ENCODE measurements around the gene KRTAP5-2. TPM values are rescaled to one million over a fixed set of nuclear protein-coding genes. Genes with fewer than 3 reads are reported as not detected.
"Not testable (repeated sequence)": the region's sequence is repeated elsewhere in the genome, so short reads cannot be mapped to it uniquely, and the experiment has no call there.

KRTAP5-2 gene
- total RNA-seq, 1 donor from 2014 or later, result not detected

DNA sequence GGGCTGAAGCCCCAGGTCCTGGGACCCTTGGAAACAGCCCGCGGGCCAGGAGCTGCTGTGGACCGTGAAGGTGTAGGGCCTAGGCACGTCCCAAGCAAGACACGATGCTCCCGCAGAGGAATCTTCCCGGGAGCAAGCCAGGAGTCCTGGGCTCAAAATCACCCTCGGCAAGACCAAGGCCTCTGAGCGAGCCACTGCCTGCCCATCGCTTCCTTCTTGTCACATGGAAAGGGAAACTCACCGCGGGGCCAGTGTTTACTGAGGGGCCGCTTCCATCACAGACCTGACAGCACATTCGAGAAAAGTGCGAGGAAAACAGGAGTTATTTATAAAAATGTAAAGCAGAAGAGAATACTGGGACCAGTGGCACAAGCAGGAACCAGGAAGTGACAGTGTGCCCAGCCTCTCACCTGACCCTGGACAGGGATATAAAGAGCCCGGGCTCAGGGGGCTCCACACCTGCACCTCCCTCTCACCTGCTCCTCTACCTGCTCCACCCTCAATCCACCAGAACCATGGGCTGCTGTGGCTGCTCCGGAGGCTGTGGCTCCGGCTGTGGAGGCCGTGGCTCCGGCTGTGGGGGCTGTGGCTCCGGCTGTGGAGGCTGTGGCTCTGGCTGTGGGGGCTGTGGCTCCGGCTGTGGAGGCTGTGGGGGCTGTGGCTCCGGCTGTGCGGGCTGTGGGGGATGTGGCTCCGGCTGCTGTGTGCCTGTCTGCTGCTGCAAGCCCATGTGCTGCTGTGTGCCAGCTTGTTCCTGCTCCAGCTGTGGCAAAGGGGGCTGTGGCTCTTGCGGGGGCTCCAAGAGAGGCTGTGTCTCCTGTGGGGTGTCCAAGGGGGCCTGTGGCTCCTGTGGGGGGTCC lies 31.5 kb upstream of the KRTAP5-2 start, which contains the start of gene KRTAP5-5:
KRTAP5-5 (plus strand) TSS at position 450 of the 860 bp plus-strand sequence; CDS start at position 516, 66 bp downstream.
- ATAC-seq (no peak), DNase-seq (ENCODE audit: low spot score) (no peak)
- intact Hi-C loops (cut with DNase I), result no loop called here

DNA sequence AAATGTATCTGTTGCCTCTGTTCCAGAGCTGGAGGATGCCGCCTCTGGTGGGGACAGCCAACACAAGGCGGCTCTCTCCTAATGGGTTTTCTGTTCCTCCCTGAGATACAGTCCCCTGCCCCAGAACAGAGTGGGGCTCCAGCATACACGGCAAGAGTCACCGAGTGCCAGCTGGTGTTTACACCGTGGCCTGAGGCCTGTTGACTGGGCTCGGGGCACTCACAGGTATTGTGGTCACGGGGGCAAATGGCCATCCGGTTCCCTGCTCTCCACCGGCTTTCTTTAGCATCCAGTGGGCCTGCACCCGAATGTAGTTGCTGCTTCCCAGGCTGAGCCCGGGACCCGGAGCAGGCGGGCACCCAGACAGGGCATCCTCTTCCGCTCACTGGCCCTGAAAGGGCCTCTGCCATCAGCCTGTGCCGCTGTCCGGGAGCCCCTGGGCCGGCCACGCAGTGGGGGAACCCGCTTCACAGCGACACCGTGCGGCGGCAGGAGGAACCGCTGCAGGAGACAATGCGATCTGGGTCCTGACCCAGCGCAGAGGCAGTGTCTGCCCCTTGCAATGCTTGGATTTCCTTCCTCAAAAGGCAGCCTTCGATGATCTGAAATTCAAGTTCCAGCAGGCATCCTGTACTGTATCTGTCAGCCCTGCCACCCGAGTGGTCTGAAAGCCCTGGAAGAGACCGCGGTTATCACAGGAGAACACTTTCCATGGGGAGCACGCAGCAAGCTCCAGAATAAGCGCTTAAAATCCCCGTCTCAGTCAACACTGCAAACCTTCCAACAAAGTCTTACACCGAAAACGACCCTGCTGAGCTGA lies 30.6 kb upstream of the KRTAP5-2 start:
- DNase-seq (ENCODE audit: low spot score) (peak; percentile 71), ATAC-seq (peak; percentile 78)
- intact Hi-C loops (cut with DNase I), result no loop called here

DNA sequence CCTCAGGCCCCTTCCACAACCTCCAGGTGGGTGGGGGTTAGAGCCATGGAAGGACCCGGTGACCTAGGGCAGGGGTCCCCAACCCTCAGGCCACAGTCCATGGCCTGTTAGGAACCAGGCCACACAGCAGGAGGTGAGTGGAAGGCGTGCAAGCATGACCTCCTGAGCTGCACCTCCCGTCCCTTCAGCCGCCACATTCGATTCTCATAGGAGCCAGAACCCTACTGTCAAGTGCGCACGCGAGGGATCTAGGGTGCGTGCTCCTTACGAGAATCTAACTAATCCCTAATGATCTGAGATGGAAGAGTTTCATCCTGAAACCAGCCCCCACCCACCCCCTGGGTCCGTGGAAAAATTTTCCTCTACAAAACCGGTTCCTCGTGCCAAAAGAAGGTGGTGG lies 27.4 kb upstream of the KRTAP5-2 start:
- intact Hi-C loops (cut with DNase I), result no loop called here
- ATAC-seq (no peak), DNase-seq (ENCODE audit: low spot score) (peak; percentile 32)

DNA sequence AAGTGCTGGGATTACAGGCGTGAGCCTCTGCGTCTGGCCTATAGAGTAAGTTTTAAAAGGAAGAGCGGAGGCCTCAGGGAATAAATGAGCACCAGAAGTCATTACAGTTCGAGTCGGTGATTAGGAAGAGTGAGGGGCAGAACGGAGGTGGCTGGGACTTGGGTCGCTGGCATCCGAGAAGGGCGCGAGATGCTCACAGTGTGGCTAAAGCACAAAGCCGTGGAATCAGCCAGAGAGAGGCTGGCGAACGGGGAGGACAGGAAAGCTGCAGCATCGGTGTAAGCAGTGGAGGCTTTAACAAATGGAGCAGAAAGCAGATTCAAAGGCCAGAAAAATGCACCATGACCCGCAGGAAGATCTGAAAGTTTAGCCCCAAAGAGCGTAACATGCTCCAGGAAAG lies 26.5 kb upstream of the KRTAP5-2 start:
- no peak for ATAC-seq
- DNase-seq (ENCODE audit: low spot score), result peak; percentile 38
- intact Hi-C loops (cut with DNase I), result no loop called here

DNA sequence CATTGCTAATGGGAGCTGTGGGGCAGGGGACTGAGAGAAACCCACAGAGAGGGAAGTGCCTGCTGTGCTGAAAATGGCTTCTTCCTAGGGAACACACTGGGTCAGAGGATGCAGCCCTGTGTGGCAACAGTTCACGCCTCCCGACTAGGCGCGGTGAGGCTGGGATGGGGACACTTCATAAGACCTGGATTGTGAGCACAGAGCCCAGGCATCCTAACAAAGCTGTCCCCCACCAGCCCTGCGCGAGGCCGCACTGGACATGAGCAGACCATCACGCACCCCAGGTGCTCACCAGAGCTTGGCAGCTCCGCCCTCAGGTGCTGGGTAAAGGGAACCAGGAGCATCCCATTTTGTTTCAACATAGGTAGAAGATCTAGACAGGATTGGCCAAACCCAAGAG lies 25.6 kb upstream of the KRTAP5-2 start:
- intact Hi-C loops (cut with DNase I), result no loop called here
- no peak for ATAC-seq
- DNase-seq (ENCODE audit: low spot score), result no peak

- ATAC-seq (no peak), DNase-seq (ENCODE audit: low spot score) (no peak)
- intact Hi-C loops (cut with DNase I), result no loop called here
Measured at GRCh38 chr11:1622086-1622485, 24.0 kb upstream of the KRTAP5-2 start, which contains the start of gene KRTAP5-4. Gene KRTAP5-4, minus strand, starts transcription at chr11:1622138. Its CDS starts 45 bp downstream, at chr11:1622093.

DNA sequence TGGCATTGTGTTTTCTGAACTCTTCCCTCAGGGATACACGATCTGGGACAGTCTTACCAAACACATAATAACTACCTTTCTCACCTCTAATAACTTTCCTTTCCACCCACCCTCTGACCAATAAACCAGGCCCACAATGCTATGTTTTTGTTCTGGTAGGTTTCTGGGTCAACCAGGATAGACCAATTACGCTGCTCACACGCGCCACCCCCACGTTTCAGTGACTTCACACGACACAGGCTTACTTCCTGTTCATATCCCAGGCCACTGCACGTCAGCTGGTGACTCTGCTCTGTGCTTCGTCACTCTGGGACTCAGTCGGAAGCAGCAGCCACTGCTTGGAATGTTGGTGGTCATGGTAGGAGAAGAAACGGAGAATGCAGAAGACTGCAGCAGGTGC lies 21.4 kb upstream of the KRTAP5-2 start:
- ATAC-seq, result no peak
- no peak for DNase-seq (ENCODE audit: low spot score)
- intact Hi-C loops (cut with DNase I), result no loop called here

DNA sequence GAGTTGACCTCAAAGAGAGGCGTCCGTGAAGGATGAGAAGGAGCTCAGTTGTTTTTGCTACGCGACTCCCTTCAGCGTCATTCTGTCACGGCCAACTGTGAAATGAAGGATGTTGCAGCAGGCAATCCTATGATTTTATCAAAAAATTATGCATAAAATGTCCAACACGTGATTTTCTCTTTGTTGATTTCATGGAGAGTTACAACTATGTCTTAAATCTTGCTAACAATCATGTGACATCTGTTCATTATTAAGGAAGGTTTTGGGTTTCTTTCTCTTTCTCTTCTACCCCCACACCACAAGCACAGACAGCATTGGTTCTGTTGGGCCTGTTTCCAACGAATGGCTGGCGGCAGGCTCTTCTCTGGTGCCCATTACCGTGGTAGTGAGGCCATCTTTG lies 20.1 kb upstream of the KRTAP5-2 start:
- DNase-seq (ENCODE audit: low spot score) (no peak), ATAC-seq (no peak)
- intact Hi-C loops (cut with DNase I), result no loop called here

DNA sequence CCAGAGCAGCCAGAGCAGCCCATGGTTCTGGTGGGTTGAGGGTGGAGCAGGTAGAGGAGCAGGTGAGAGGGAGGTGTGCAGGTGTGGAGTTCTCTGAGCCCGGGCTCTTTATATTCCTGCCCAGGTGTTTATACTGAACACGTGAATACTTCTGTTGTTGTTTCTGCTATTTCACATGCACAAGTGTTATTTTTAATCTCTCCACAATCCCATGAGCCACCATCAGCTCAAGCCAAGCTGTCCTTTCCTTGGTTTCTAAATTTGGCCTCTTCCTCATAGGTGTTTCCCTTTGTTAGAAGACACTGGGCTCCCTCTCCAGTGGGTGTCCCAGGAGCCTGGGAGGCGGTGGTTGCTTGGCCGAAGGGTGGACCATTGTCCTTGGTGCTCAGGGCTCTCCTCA lies 10.3 kb upstream of the KRTAP5-2 start, which contains the start of gene KRTAP5-3:
KRTAP5-3 (minus strand) TSS at position 101 of the 400 bp plus-strand sequence; CDS start at position 23, 78 bp downstream.
- DNase-seq (ENCODE audit: low spot score) (no peak), ATAC-seq (no peak)
- intact Hi-C loops (cut with DNase I), result no loop called here

- ATAC-seq; DNase-seq (ENCODE audit: low spot score); intact Hi-C loops (cut with DNase I): not testable (repeated sequence)
Measured at GRCh38 chr11:1607901-1608300, 9.8 kb upstream of the KRTAP5-2 start.

DNA sequence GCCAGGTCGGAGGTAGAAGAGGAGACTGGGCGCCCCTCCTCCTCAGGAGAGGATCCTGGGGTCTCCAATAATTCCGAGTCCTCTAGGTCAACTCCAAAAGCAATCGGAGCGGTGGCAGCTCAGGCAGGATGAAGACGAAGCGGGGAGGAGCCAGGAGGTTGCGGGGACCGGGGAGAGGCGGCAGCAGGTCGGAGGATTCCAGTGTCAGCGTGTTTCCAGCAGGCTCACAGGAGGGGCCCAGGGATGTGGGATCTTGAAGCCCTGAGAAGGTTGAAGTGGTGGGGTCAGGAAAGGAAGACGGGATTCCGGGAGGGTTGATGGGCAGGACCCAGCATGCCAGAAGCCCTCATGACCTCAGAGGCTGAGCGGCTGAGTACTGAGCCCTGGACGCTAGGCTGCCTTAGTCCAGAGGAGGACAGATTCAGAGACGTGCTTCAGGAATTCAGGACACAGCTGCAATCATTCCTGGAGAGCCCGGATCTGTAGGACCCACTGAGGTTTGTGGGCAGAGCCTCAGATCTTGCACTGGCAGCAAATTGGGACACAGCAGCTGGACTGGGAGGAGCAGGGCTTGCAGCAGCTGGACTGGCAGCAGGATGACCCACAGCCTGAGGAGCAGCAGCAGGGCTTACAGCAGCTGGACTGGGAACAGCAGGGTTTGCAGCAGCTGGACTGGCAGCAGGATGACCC lies 9.2 kb upstream of the KRTAP5-2 start:
- DNase-seq (ENCODE audit: low spot score); intact Hi-C loops (cut with DNase I); ATAC-seq: not testable (repeated sequence)

- ATAC-seq; DNase-seq (ENCODE audit: low spot score); intact Hi-C loops (cut with DNase I): not testable (repeated sequence)
Measured at GRCh38 chr11:1605923-1606322, 7.8 kb upstream of the KRTAP5-2 start.

- DNase-seq (ENCODE audit: low spot score) (no peak), ATAC-seq (no peak)
- intact Hi-C loops (cut with DNase I), result no loop called here
Measured at GRCh38 chr11:1604711-1605110, 6.6 kb upstream of the KRTAP5-2 start.

DNA sequence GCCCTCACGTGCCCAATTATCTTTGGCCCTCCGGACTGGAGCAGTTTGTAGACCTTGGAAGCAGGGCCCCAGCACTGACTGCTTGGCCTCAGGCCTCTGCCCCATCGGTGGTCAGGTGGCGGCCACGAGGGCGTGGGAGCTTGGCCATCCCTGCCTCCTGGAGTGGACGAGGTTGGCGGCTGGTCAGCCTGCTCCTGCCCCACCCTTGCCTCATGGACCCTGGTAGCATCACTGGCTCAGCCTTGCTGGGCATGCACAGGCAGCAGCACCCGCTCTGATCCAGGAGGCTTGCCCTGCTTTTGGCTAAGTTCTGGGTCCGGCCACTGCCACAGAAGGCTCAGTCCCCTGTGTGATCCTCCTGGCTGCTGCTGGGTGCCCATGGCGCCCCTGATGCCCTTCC lies 6.1 kb upstream of the KRTAP5-2 start:
- DNase-seq (ENCODE audit: low spot score) (no peak), ATAC-seq (no peak)
- intact Hi-C loops (cut with DNase I), result no loop called here

- intact Hi-C loops (cut with DNase I), result no loop called here
- DNase-seq (ENCODE audit: low spot score) (no peak), ATAC-seq (no peak)
Measured at GRCh38 chr11:1603629-1604028, 5.5 kb upstream of the KRTAP5-2 start.

DNA sequence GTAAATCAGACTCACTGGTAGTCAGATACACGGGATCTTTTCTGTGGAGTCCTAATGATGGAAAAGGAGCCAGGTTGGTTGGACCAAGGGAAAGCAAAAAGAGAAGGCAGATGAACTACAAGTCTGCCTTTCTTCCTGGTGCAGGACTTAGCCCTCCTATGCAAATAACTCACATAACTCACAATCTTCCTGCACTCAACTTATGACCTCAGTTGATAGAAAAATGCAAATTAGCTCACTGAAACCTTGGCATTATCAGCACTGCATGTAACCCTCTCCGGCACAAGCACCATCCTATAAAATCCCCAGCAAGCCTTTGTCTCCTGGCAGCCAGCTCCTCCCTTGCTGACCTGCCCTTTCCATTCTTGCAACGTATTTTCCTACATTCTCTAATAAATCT lies 3.6 kb upstream of the KRTAP5-2 start:
- intact Hi-C loops (cut with DNase I); ATAC-seq; DNase-seq (ENCODE audit: low spot score): not testable (repeated sequence)

DNA sequence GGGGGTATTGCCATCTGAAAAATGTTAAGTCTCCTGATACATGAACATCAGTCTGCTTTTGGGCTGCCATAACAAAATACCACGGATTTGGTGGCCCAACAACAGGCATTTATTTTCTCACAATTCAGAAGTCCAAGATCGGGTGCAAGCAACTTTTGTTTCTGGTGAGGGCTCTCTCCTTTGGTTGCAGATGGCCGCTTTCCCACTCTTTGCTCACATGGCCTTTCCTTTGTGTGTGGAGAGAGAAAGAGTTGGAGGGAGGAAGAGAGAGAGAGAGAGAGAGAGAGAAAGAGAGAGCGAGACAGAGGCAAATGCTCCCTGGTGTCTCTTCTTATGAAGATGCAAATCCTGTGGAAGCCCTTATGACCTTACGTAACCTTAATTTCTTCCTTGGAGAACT lies 2.5 kb upstream of the KRTAP5-2 start:
- DNase-seq (ENCODE audit: low spot score) (no peak), ATAC-seq (no peak)
- intact Hi-C loops (cut with DNase I), result no loop called here

DNA sequence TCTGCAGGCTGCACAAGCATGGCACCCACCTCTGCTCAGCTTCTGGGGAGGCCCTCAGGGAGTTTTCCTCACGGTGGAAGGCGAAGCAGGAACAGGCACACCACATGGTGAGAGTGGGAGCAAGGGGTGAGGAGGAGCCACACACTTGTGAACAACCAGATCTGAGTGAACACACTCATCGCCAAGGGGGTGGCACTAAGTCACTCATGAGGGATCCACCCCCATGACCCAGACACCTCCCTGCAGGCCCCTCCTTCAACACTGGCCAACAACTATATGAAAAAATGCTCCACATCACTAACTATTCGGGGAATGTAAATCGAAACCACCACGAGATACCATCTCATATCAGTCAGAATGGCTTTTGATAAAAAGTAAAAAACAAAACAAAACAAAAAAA lies 722 bp upstream of the KRTAP5-2 start:
- intact Hi-C loops (cut with DNase I), result no loop called here
- ATAC-seq (no peak), DNase-seq (ENCODE audit: low spot score) (no peak)

DNA sequence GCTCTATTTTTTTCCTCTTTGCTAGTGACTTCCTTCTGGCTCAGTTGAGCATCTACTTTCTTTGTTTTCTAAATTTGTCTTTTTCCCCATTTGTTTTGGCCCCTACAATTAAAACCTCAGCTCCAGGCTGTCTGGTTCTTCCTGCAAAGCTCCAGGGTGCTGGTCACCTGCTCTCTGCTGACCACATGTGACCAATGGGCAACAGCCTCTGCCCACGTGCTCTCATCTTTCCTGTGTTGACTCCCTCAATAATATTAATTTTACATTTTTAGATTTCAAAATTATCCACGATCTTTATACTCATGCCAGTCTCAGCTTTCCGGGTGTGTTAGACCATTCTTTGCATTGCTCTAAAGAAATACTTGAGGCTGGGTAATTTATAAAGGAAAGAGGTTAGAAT lies 312 bp upstream of the KRTAP5-2 start:
- intact Hi-C loops (cut with DNase I); ATAC-seq; DNase-seq (ENCODE audit: low spot score): not testable (repeated sequence)
